H1 (cell line): ENCODE data around the gene UTP3. TPM values are rescaled to one million over a fixed set of nuclear protein-coding genes. Genes with fewer than 3 reads are reported as not detected.
A peak's percentile ranks its signal among the peaks of the same experiment; 100 is the strongest.
"Not testable (repeated sequence)": the region's sequence is repeated elsewhere in the genome, so short reads cannot be mapped to it uniquely, and the experiment has no call there.

Source experiments
- CTCF ChIA-PET: fragments of 300-600 bp; sonication (Branson Sonifier 250); formaldehyde crosslinking; loops from one replicate; lab custom pipeline; 2021; ENCODE audit not compliant: partially characterized antibody; lab: Charles Lee
- POLR2A ChIA-PET: fragments of 300-600 bp; sonication (Branson Sonifier 250); formaldehyde crosslinking; loops from one replicate; lab custom pipeline; 2021; ENCODE audit warnings: inconsistent platforms; ENCODE audit not compliant: partially characterized antibody; lab: Charles Lee
- DNase-seq, 2 experiments: peaks; one replicate each; pipeline versions ENCODE4 v3.0.0 to v3.0.0-alpha.2; 2010 to 2022; ENCODE audit warnings: low spot score in 2 of 2, low read depth in 1 of 2, mixed read lengths in 1 of 2
- FAIRE-seq: peaks from 2 replicates; lab custom pipeline; 2011; peaks lifted over from hg19 to GRCh38; lab: Jason Lieb, UNC
- H2AFZ ChIP-seq: 2 replicates; pipeline ENCODE4 v1.8.1; 2012; ENCODE audit warnings: low read length, inconsistent platforms
- H2AK5ac ChIP-seq: 2 replicates; pipeline ENCODE4 v1.6.1; 2013; ENCODE audit warnings: low read depth, low read length
- H2BK120ac ChIP-seq: replicated peaks from 2 replicates; pipeline ENCODE3; 2013; ENCODE audit warnings: low read depth, low read length, inconsistent platforms
- H2BK12ac ChIP-seq: 2 replicates; pipeline ENCODE4 v1.6.1; 2013; ENCODE audit warnings: low read depth, low read length
- H2BK15ac ChIP-seq: 2 replicates; pipeline ENCODE4 v1.6.1; 2013; ENCODE audit warnings: low read length
- H2BK20ac ChIP-seq: 2 replicates; pipeline ENCODE4 v1.6.1; 2013; ENCODE audit warnings: low read length
- H2BK5ac ChIP-seq: 2 replicates; pipeline ENCODE4 v1.6.1; 2013; ENCODE audit warnings: low read depth, low read length
- H3K14ac ChIP-seq: 2 replicates; pipeline ENCODE4 v1.6.1; 2013; ENCODE audit warnings: inconsistent platforms; ENCODE audit not compliant: insufficient read length
- H3K18ac ChIP-seq: 2 replicates; pipeline ENCODE4 v1.6.1; 2013; ENCODE audit warnings: low read length; ENCODE audit errors: extremely low read depth
- H3K23ac ChIP-seq: 2 replicates; pipeline ENCODE4 v1.6.1; 2013; ENCODE audit warnings: inconsistent platforms; ENCODE audit not compliant: insufficient read length
- H3K23me2 ChIP-seq: 2 replicates; pipeline ENCODE4 v1.6.1; 2013; ENCODE audit warnings: low read depth, low read length
- H3K27ac ChIP-seq: 2 replicates; pipeline ENCODE4 v1.6.1; 2011; ENCODE audit warnings: low read depth, low read length, inconsistent platforms
- H3K27me3 ChIP-seq, 4 experiments: replicated peaks in 1 of 4; 1 replicate in 1 of 4; 2 replicates in 3 of 4; pipeline versions ENCODE4 v1.6.1 to v1.8.1; 2011 to 2013; ENCODE audit warnings: low read length in 3 of 4, mild to moderate bottlenecking in 3 of 4, inconsistent platforms in 2 of 4, mixed read lengths in 2 of 4, moderate library complexity in 1 of 4; ENCODE audit not compliant: control insufficient read depth in 3 of 4, insufficient read depth in 3 of 4; ENCODE audit errors: extremely low read depth in 1 of 4
- H3K36me3 ChIP-seq, 4 experiments: 2 replicates each; pipeline versions ENCODE4 v1.6.1 to v1.8.1; 2011 to 2013; ENCODE audit warnings: mild to moderate bottlenecking in 4 of 4, low read length in 3 of 4, moderate library complexity in 2 of 4, control low read depth in 1 of 4, inconsistent platforms in 1 of 4; ENCODE audit not compliant: insufficient read depth in 4 of 4, control insufficient read depth in 2 of 4
- H3K4ac ChIP-seq: replicated peaks from 2 replicates; pipeline ENCODE3; 2013; ENCODE audit warnings: low read length, low read depth, mixed read lengths, inconsistent platforms; ENCODE audit not compliant: insufficient read length
- H3K4me1 ChIP-seq, 4 experiments: replicated peaks in 1 of 4; 1 replicate in 1 of 4; 2 replicates in 3 of 4; pipeline versions ENCODE4 v1.6.1 to v1.8.1; 2011 to 2013; ENCODE audit warnings: low read length in 3 of 4, inconsistent platforms in 2 of 4, mixed read lengths in 1 of 4; ENCODE audit not compliant: insufficient read depth in 4 of 4, control insufficient read depth in 3 of 4
- H3K4me2 ChIP-seq, 2 experiments: 2 replicates each; pipeline versions ENCODE4 v1.6.1 to v1.8.1; 2011 to 2013; ENCODE audit warnings: low read depth in 2 of 2, low read length in 2 of 2, control low read depth in 1 of 2, inconsistent platforms in 1 of 2, mild to moderate bottlenecking in 1 of 2; ENCODE audit not compliant: insufficient read depth in 1 of 2
- H3K4me3 ChIP-seq, 4 experiments: fragments of 200-600, 300-600 bp in 1 of 4; sonication (generic), shearing (Covaris generic), sonication (Bioruptor Twin) in 1 of 4; 2 replicates each; pipeline versions ENCODE4 v1.5.1 to v1.8.1; 2011 to 2016; ENCODE audit warnings: low read length in 4 of 4, low read depth in 3 of 4, control low read depth in 2 of 4, inconsistent platforms in 2 of 4, mild to moderate bottlenecking in 2 of 4, mixed read lengths in 1 of 4, moderate library complexity in 1 of 4; ENCODE audit not compliant: insufficient read depth in 2 of 4; ENCODE audit errors: extremely low read depth in 1 of 4
- H3K56ac ChIP-seq: replicated peaks from 2 replicates; pipeline ENCODE3; 2013; ENCODE audit warnings: low read depth, mild to moderate bottlenecking, mixed read lengths, low read length, inconsistent platforms; ENCODE audit not compliant: insufficient read length
- H3K79me1 ChIP-seq: 2 replicates; pipeline ENCODE4 v1.6.1; 2013; ENCODE audit warnings: low read depth, low read length, control low read depth
- H3K79me2 ChIP-seq, 2 experiments: 2 replicates each; pipeline versions ENCODE4 v1.6.1 to v1.8.1; 2012 to 2013; ENCODE audit warnings: low read length in 2 of 2, mild to moderate bottlenecking in 2 of 2, inconsistent platforms in 1 of 2; ENCODE audit not compliant: insufficient read depth in 2 of 2, control insufficient read depth in 1 of 2
- H3K9ac ChIP-seq, 4 experiments: replicated peaks in 1 of 4; 1 replicate in 1 of 4; 2 replicates in 3 of 4; pipeline versions ENCODE4 v1.6.1 to v1.8.1; 2011 to 2013; ENCODE audit warnings: low read depth in 3 of 4, low read length in 3 of 4, control low read depth in 2 of 4, mild to moderate bottlenecking in 2 of 4, moderate library complexity in 2 of 4, inconsistent platforms in 1 of 4; ENCODE audit errors: extremely low read depth in 1 of 4
- H3K9me3 ChIP-seq, 2 experiments: 2 replicates each; pipeline versions ENCODE4 v1.6.1 to v1.8.1; 2012 to 2013; ENCODE audit warnings: mild to moderate bottlenecking in 2 of 2, moderate library complexity in 2 of 2, control low read depth in 1 of 2, inconsistent platforms in 1 of 2, low read depth in 1 of 2, low read length in 1 of 2, mixed read lengths in 1 of 2; ENCODE audit not compliant: insufficient read depth in 2 of 2
- H4K20me1 ChIP-seq, 2 experiments: replicated peaks in 1 of 2; 2 replicates each; pipeline versions ENCODE3 to v1.8.1; 2011 to 2013; ENCODE audit warnings: inconsistent platforms in 2 of 2, low read length in 2 of 2, mild to moderate bottlenecking in 1 of 2; ENCODE audit not compliant: insufficient read depth in 2 of 2, control insufficient read depth in 1 of 2
- H4K5ac ChIP-seq: 2 replicates; pipeline ENCODE4 v1.6.1; 2013; ENCODE audit warnings: low read length, low read depth, mixed read lengths, inconsistent platforms; ENCODE audit not compliant: insufficient read length
- H4K8ac ChIP-seq: 2 replicates; pipeline ENCODE4 v1.8.0; 2013; ENCODE audit warnings: mild to moderate bottlenecking, moderate library complexity, low read length, inconsistent platforms; ENCODE audit not compliant: insufficient read depth; ENCODE audit errors: extremely low read depth
- H4K91ac ChIP-seq: replicated peaks from 2 replicates; pipeline ENCODE3; 2013; ENCODE audit warnings: low read length, mixed read lengths, inconsistent platforms; ENCODE audit not compliant: insufficient read length
- CEBPB ChIP-seq: IDR thresholded peaks from 2 replicates; pipeline ENCODE4 v1.6.1; 2012; ENCODE audit warnings: low read depth, low read length
- RAD21 ChIP-seq, 2 experiments: IDR thresholded peaks in 1 of 2; conservative IDR thresholded peaks in 1 of 2; 2 replicates each; pipeline ENCODE4 v1.6.1; 2011; ENCODE audit warnings: low read depth in 2 of 2, low read length in 2 of 2, improper control_type of control experiment in 1 of 2, inconsistent platforms in 1 of 2, mild to moderate bottlenecking in 1 of 2, moderate library complexity in 1 of 2
- WGBS, 2 experiments: shearing (Covaris generic) in 1 of 2; methylation state at CpG; one replicate each; pipeline versions ENCODE4 v1.1.6 to v1.1.7; 2013 to 2015; ENCODE audit warnings: low lambda C conversion rate in 2 of 2, mixed read lengths in 2 of 2, inconsistent platforms in 1 of 2, low coverage in 1 of 2, missing lambda C conversion rate in 1 of 2; ENCODE audit not compliant: insufficient replicate concordance in 2 of 2, insufficient coverage in 1 of 2, insufficient read length in 1 of 2; ENCODE audit errors: extremely low coverage in 1 of 2, missing lambda C conversion rate in 1 of 2; 5-methylcytosine and 5-hydroxymethylcytosine counted together
- polyA plus RNA-seq, 7 experiments: library from polyadenylated mRNA; depleted of rRNA in 3 of 7; stranded (reverse) in 5 of 7; unstranded in 2 of 7; fragments of >200 nt in 5 of 7; fragments of 200-250 nt in 2 of 7; gene quantifications; 1 replicate in 5 of 7; 2 replicates in 1 of 7; 4 replicates in 1 of 7; pipeline versions ENCODE4 v1.2.1 to v1.2.3, GENCODE V29; 2011 to 2013; ENCODE audit warnings: missing spikeins in 2 of 7, mixed read lengths in 2 of 7
- total RNA-seq: library from RNA; stranded (reverse); fragmentation: NEBNext Ultra II Directional; extraction: Animal tissue kit (Norgen Biotek cat#: 25700); gene quantifications from 2 replicates; pipeline ENCODE4 v1.2.1, GENCODE V29; 2021
- TF ChIP-seq, protein P1 (sequence below), 3 experiments: IDR thresholded peaks; 1 replicate in 2 of 3; 2 replicates in 1 of 3; pipeline versions ENCODE4 v1.5.1 to v1.6.1; 2011; ENCODE audit warnings: low read length in 3 of 3, mild to moderate bottlenecking in 3 of 3, inconsistent platforms in 2 of 3, low read depth in 1 of 3, moderate library complexity in 1 of 3; ENCODE audit not compliant: insufficient read depth in 1 of 3; ENCODE audit errors: control extremely low read depth in 1 of 3

Gene UTP3
- total and polyA plus RNA-seq, 2 of the 8 experiments (the other 6 are each of a cell fraction or from before 2014, with no cell fraction given) = 11.2 to 51.3 TPM

DNA sequence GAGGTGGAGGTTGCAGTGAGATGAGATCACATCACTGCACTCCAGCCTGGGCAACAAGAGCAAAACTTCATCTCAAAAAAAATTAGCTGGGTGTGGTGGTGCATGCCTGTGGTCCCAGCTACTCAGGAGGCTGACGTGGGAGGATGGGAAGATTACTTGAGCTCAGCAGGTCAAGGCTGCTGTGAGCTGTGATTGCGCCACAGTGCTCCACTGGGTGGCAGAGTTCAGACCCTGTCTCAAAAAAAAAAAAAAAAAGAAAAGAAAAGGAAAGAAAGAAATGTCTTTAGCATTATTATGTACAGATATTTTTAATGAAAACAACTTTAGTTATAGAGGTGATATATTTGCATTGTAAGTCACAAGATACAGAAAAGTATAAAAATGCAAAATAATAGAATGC is 47.6 kb downstream of the UTP3 start:
- not testable (repeated sequence) for DNase-seq, H3K56ac ChIP-seq, H3K27ac ChIP-seq, H3K14ac ChIP-seq, H3K4me1 ChIP-seq, H2BK20ac ChIP-seq, H4K91ac ChIP-seq, H3K23me2 ChIP-seq, H4K8ac ChIP-seq, H2BK15ac ChIP-seq, H4K5ac ChIP-seq, FAIRE-seq, H3K9me3 ChIP-seq, H3K9ac ChIP-seq, H2AK5ac ChIP-seq, H3K23ac ChIP-seq, H3K4me2 ChIP-seq, H3K79me2 ChIP-seq, H3K79me1 ChIP-seq, H3K27me3 ChIP-seq, H4K20me1 ChIP-seq, H2BK12ac ChIP-seq, H3K4ac ChIP-seq, H2BK120ac ChIP-seq, H2AFZ ChIP-seq, H3K36me3 ChIP-seq, H2BK5ac ChIP-seq, H3K4me3 ChIP-seq, H3K18ac ChIP-seq
- WGBS, 2 experiments = 79% methylated on average over 2 of the region's 2 CpGs; no CpG with 5 or more reads in 1 of the 2 experiments
- ChIA-PET POLR2A (interaction anchor here (1.1 to 1.9 kb wide), 2 partner anchors 10 to 14 kb away, joined by 3 to 5 read pairs; no protein-coding TSS in a partner anchor), CTCF (interaction anchor here (0.6 to 5.3 kb wide), 21 partner anchors 10 to 341 kb away, joined by 3 to 32 read pairs (median 4); partner anchors contain the start of gene RUFY3)
- TF ChIP-seq CEBPB (peak; percentile 89), RAD21 (IDR thresholded peaks at IDR 0.05 in 1 of 2, conservative IDR thresholded peaks at IDR 0.05 in 1 of 2; ENCODE audit: low read depth in 2 of 2, low read length in 2 of 2) (peak in 1 of 2 experiments; percentile 25; a peak in 1 of 4 replicates)
- TF ChIP-seq, protein P1, sequence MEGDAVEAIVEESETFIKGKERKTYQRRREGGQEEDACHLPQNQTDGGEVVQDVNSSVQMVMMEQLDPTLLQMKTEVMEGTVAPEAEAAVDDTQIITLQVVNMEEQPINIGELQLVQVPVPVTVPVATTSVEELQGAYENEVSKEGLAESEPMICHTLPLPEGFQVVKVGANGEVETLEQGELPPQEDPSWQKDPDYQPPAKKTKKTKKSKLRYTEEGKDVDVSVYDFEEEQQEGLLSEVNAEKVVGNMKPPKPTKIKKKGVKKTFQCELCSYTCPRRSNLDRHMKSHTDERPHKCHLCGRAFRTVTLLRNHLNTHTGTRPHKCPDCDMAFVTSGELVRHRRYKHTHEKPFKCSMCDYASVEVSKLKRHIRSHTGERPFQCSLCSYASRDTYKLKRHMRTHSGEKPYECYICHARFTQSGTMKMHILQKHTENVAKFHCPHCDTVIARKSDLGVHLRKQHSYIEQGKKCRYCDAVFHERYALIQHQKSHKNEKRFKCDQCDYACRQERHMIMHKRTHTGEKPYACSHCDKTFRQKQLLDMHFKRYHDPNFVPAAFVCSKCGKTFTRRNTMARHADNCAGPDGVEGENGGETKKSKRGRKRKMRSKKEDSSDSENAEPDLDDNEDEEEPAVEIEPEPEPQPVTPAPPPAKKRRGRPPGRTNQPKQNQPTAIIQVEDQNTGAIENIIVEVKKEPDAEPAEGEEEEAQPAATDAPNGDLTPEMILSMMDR (IDR thresholded peaks at IDR 0.05; ENCODE audit: control extremely low read depth in 1 of 3, insufficient read depth in 1 of 3, low read depth in 1 of 3, low read length in 3 of 3) = peak; percentile 11 to 49 (median 45); a peak in 3 of 4 replicates
